WTC11 (cell line): Measurements from ENCODE around the gene TESK2. TPM values are rescaled to one million over a fixed set of nuclear protein-coding genes. Genes with fewer than 3 reads are reported as not detected.

Experiments
- ATAC-seq: fragments of 200-7000 bp; cut with Tn5 transposase; 2 replicates; pipeline ENCODE4 v1.10.0; 2021; ENCODE audit warnings: mild to moderate bottlenecking, moderate library complexity
- CTCF ChIA-PET: fragments of 300-600 bp; sonication (Branson Sonifier 250); formaldehyde crosslinking; loops from one replicate; lab custom pipeline; 2021; ENCODE audit warnings: antibody characterized with exemption; lab: Charles Lee
- POLR2A ChIA-PET: fragments of 350-600 bp; sonication (Branson Sonifier 250); formaldehyde crosslinking; loops from one replicate; lab custom pipeline; 2021; ENCODE audit warnings: antibody characterized with exemption; lab: Charles Lee
- DNase-seq: peaks from one replicate; pipeline ENCODE4 v3.0.0; 2021; ENCODE audit warnings: low spot score
- H3K27ac Mint-ChIP-seq: 2 replicates; pipeline ENCODE4 v1.8.0; 2021; ENCODE audit warnings: mixed read lengths
- H3K27me3 Mint-ChIP-seq: 2 replicates; pipeline ENCODE4 v1.8.0; 2021; ENCODE audit warnings: low read depth, mild to moderate bottlenecking, moderate library complexity, mixed read lengths
- H3K36me3 Mint-ChIP-seq: 2 replicates; pipeline ENCODE4 v1.8.0; 2021; ENCODE audit warnings: mixed read lengths
- H3K4me1 Mint-ChIP-seq: 2 replicates; pipeline ENCODE4 v1.8.0; 2022; ENCODE audit warnings: mixed read lengths
- H3K4me3 Mint-ChIP-seq: 2 replicates; pipeline ENCODE4 v1.8.0; 2021; ENCODE audit warnings: mild to moderate bottlenecking, moderate library complexity, mixed read lengths
- H3K9me3 Mint-ChIP-seq: 2 replicates; pipeline ENCODE4 v1.8.0; 2021; ENCODE audit warnings: mixed read lengths
- CBFB ChIP-seq: sonication (generic); formaldehyde crosslinking; IDR thresholded peaks from 2 replicates; pipeline ENCODE4 v1.8.1; 2022; ENCODE audit warnings: mild to moderate bottlenecking, low read depth, missing genetic modification reagents
- E2F1 ChIP-seq: sonication (generic); formaldehyde crosslinking; IDR thresholded peaks from 2 replicates; pipeline ENCODE4 v1.8.0; 2022; ENCODE audit warnings: mild to moderate bottlenecking, missing genetic modification reagents
- FOXP1 ChIP-seq: sonication (generic); formaldehyde crosslinking; IDR thresholded peaks from 2 replicates; pipeline ENCODE4 v1.8.0; 2022; ENCODE audit warnings: missing genetic modification reagents, mild to moderate bottlenecking, moderate library complexity, borderline replicate concordance
- GRHL2 ChIP-seq: fragments of 250-450 bp; sonication (Bioruptor Pico); IDR thresholded peaks from 2 replicates; pipeline ENCODE4 v1.8.0; 2022; ENCODE audit warnings: mild to moderate bottlenecking, moderate library complexity; ENCODE audit not compliant: insufficient replicate concordance, severe bottlenecking
- JUN ChIP-seq: sonication (generic); formaldehyde crosslinking; IDR thresholded peaks from 2 replicates; pipeline ENCODE4 v1.8.0; 2023; ENCODE audit warnings: mild to moderate bottlenecking, missing genetic modification reagents
- MXD4 ChIP-seq: fragments of 250-450 bp; sonication (Bioruptor Pico); IDR thresholded peaks from 2 replicates; pipeline ENCODE4 v1.8.0; 2021; ENCODE audit warnings: mild to moderate bottlenecking, moderate library complexity, borderline replicate concordance
- NFATC4 ChIP-seq: fragments of 250-450 bp; sonication (Bioruptor Pico); IDR thresholded peaks from 2 replicates; pipeline ENCODE4 v1.9.0; 2021; ENCODE audit warnings: mild to moderate bottlenecking
- NFE2L1 ChIP-seq: sonication (generic); formaldehyde crosslinking; IDR thresholded peaks from 2 replicates; pipeline ENCODE4 v1.8.1; 2023; ENCODE audit warnings: missing genetic modification reagents
- NFYB ChIP-seq: sonication (generic); formaldehyde crosslinking; conservative IDR thresholded peaks from 2 replicates; pipeline ENCODE4 v1.8.0; 2022; ENCODE audit warnings: low read depth, missing genetic modification reagents
- NR1H2 ChIP-seq: sonication (generic); formaldehyde crosslinking; IDR thresholded peaks from 2 replicates; pipeline ENCODE4 v1.9.0; 2021; ENCODE audit warnings: mild to moderate bottlenecking, moderate library complexity, missing genetic modification reagents
- NR3C1 ChIP-seq: sonication (generic); formaldehyde crosslinking; conservative IDR thresholded peaks from 2 replicates; pipeline ENCODE4 v1.8.1; 2023; ENCODE audit warnings: low read depth, mild to moderate bottlenecking, missing genetic modification reagents
- PRRX2 ChIP-seq: fragments of 250-450 bp; sonication (Bioruptor Pico); IDR thresholded peaks from 2 replicates; pipeline ENCODE4 v1.8.0; 2021; ENCODE audit warnings: mild to moderate bottlenecking
- SMAD4 ChIP-seq: sonication (generic); formaldehyde crosslinking; IDR thresholded peaks from 2 replicates; pipeline ENCODE4 v1.8.0; 2022; ENCODE audit warnings: mild to moderate bottlenecking, missing genetic modification reagents
- SP1 ChIP-seq: sonication (generic); formaldehyde crosslinking; conservative IDR thresholded peaks from 2 replicates; pipeline ENCODE4 v1.8.1; 2022; ENCODE audit warnings: missing genetic modification reagents
- TCF7 ChIP-seq: sonication (generic); formaldehyde crosslinking; IDR thresholded peaks from 2 replicates; pipeline ENCODE4 v1.8.0; 2022; ENCODE audit warnings: mild to moderate bottlenecking, low read depth, missing genetic modification reagents, moderate library complexity
- ZBTB21 ChIP-seq: sonication (generic); formaldehyde crosslinking; IDR thresholded peaks from 2 replicates; pipeline ENCODE4 v1.8.1; 2023; ENCODE audit warnings: mild to moderate bottlenecking, missing genetic modification reagents, borderline replicate concordance
- ZNF423 ChIP-seq: fragments of 250-450 bp; sonication (Bioruptor Pico); IDR thresholded peaks from 2 replicates; pipeline ENCODE4 v2.1.2; 2022; ENCODE audit warnings: mild to moderate bottlenecking, moderate library complexity
- ZNF671 ChIP-seq: fragments of 250-450 bp; sonication (Bioruptor Pico); IDR thresholded peaks from 2 replicates; pipeline ENCODE4 v1.8.0; 2021; ENCODE audit warnings: mild to moderate bottlenecking
- total RNA-seq: library from RNA; stranded (reverse); gene quantifications from 3 replicates; pipeline ENCODE4 v1.2.3, GENCODE V29; 2021
- TF ChIP-seq, protein P1 (sequence below): fragments of 200-600 bp; IDR thresholded peaks from 2 replicates; pipeline ENCODE4 v1.8.0; 2022; ENCODE audit warnings: antibody characterized with exemption
- TF ChIP-seq, protein P2 (sequence below): sonication (generic); formaldehyde crosslinking; IDR thresholded peaks from 2 replicates; pipeline ENCODE4 v1.8.1; 2023; ENCODE audit warnings: mild to moderate bottlenecking, missing genetic modification reagents, borderline replicate concordance
- TF ChIP-seq, protein P3 (sequence below): sonication (generic); formaldehyde crosslinking; IDR thresholded peaks from 2 replicates; pipeline ENCODE4 v1.8.1; 2022; ENCODE audit warnings: missing genetic modification reagents, borderline replicate concordance
- TF ChIP-seq, protein P4 (sequence below): fragments of 250-450 bp; sonication (Bioruptor Pico); IDR thresholded peaks from 2 replicates; pipeline ENCODE4 v2.1.2; 2022; ENCODE audit warnings: mild to moderate bottlenecking, moderate library complexity

The TESK2 gene
- total RNA-seq, 1 experiment from 2014 or later, result 13.3 TPM

DNA sequence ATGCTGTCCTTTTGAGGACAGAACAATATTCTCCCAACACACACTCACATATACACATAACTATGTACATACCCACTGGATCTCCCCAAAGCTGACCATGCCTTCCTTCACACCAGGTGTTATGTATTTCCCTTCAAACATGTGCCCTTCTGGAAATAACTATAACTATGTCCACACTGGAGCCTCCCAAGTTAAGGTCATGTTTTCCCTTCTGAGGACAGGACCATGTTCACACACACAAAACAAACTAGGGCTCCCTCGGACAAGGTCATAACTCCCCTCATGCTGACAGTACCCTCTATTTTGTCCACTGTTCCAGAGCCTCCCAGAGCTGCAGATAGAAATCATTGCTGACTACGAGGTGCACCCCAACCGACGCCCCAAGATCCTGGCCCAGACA lies 16.9 kb upstream of the TESK2 start:
- CTCF ChIA-PET, result interaction anchor here (2.1 kb wide), 1 partner anchor 148 kb away, joined by 5 read pairs; no protein-coding TSS in a partner anchor
- no peak for DNase-seq
- POLR2A ChIA-PET, result interaction anchor here (0.8 to 1.1 kb wide), 4 partner anchors 11 to 147 kb away, joined by 3 to 4 read pairs (median 3); partner anchors contain the start of gene PRDX1
- peaks cover 29% of the 10 kb centered on the region for H3K36me3 Mint-ChIP-seq
- peak overlapping the region; percentile 27 for H3K27ac Mint-ChIP-seq
- H3K27me3 Mint-ChIP-seq, result no peaks in the 10 kb centered on the region
- TF ChIP-seq MXD4 (CRISPR knock-in tag), result no peak
- no peak for TF ChIP-seq FOXP1 (CRISPR knock-in tag)
- TF ChIP-seq, protein P1, sequence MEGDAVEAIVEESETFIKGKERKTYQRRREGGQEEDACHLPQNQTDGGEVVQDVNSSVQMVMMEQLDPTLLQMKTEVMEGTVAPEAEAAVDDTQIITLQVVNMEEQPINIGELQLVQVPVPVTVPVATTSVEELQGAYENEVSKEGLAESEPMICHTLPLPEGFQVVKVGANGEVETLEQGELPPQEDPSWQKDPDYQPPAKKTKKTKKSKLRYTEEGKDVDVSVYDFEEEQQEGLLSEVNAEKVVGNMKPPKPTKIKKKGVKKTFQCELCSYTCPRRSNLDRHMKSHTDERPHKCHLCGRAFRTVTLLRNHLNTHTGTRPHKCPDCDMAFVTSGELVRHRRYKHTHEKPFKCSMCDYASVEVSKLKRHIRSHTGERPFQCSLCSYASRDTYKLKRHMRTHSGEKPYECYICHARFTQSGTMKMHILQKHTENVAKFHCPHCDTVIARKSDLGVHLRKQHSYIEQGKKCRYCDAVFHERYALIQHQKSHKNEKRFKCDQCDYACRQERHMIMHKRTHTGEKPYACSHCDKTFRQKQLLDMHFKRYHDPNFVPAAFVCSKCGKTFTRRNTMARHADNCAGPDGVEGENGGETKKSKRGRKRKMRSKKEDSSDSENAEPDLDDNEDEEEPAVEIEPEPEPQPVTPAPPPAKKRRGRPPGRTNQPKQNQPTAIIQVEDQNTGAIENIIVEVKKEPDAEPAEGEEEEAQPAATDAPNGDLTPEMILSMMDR, result no peak
- TF ChIP-seq PRRX2 (CRISPR knock-in tag), result no peak
- no peak for TF ChIP-seq NFYB
- TF ChIP-seq, protein P2, sequence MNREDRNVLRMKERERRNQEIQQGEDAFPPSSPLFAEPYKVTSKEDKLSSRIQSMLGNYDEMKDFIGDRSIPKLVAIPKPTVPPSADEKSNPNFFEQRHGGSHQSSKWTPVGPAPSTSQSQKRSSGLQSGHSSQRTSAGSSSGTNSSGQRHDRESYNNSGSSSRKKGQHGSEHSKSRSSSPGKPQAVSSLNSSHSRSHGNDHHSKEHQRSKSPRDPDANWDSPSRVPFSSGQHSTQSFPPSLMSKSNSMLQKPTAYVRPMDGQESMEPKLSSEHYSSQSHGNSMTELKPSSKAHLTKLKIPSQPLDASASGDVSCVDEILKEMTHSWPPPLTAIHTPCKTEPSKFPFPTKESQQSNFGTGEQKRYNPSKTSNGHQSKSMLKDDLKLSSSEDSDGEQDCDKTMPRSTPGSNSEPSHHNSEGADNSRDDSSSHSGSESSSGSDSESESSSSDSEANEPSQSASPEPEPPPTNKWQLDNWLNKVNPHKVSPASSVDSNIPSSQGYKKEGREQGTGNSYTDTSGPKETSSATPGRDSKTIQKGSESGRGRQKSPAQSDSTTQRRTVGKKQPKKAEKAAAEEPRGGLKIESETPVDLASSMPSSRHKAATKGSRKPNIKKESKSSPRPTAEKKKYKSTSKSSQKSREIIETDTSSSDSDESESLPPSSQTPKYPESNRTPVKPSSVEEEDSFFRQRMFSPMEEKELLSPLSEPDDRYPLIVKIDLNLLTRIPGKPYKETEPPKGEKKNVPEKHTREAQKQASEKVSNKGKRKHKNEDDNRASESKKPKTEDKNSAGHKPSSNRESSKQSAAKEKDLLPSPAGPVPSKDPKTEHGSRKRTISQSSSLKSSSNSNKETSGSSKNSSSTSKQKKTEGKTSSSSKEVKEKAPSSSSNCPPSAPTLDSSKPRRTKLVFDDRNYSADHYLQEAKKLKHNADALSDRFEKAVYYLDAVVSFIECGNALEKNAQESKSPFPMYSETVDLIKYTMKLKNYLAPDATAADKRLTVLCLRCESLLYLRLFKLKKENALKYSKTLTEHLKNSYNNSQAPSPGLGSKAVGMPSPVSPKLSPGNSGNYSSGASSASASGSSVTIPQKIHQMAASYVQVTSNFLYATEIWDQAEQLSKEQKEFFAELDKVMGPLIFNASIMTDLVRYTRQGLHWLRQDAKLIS (CRISPR knock-in tag), result no peak
- no peak for TF ChIP-seq ZBTB21 (CRISPR knock-in tag)
- TF ChIP-seq JUN (CRISPR knock-in tag), result no peak
- TF ChIP-seq CBFB, result no peak
- TF ChIP-seq GRHL2 (CRISPR knock-in tag), result no peak
- TF ChIP-seq NR3C1 (CRISPR knock-in tag), result no peak
- no peak for TF ChIP-seq ZNF423 (CRISPR knock-in tag)
- no peak for TF ChIP-seq NR1H2 (CRISPR knock-in tag)
- TF ChIP-seq, protein P3, sequence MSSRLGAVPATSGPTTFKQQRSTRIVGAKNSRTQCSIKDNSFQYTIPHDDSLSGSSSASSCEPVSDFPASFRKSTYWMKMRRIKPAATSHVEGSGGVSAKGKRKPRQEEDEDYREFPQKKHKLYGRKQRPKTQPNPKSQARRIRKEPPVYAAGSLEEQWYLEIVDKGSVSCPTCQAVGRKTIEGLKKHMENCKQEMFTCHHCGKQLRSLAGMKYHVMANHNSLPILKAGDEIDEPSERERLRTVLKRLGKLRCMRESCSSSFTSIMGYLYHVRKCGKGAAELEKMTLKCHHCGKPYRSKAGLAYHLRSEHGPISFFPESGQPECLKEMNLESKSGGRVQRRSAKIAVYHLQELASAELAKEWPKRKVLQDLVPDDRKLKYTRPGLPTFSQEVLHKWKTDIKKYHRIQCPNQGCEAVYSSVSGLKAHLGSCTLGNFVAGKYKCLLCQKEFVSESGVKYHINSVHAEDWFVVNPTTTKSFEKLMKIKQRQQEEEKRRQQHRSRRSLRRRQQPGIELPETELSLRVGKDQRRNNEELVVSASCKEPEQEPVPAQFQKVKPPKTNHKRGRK (CRISPR knock-in tag), result no peak
- no peak for TF ChIP-seq ZNF671 (CRISPR knock-in tag)
- TF ChIP-seq, protein P4, sequence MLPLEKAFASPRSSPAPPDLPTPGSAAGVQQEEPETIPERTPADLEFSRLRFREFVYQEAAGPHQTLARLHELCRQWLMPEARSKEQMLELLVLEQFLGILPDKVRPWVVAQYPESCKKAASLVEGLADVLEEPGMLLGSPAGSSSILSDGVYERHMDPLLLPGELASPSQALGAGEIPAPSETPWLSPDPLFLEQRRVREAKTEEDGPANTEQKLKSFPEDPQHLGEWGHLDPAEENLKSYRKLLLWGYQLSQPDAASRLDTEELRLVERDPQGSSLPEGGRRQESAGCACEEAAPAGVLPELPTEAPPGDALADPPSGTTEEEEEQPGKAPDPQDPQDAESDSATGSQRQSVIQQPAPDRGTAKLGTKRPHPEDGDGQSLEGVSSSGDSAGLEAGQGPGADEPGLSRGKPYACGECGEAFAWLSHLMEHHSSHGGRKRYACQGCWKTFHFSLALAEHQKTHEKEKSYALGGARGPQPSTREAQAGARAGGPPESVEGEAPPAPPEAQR (CRISPR knock-in tag), result no peak
- H3K4me1 Mint-ChIP-seq, result no peaks in the 10 kb centered on the region
- H3K4me3 Mint-ChIP-seq, result no peak overlapping the region
- no peak for ATAC-seq
- H3K9me3 Mint-ChIP-seq, result no peaks in the 10 kb centered on the region

- Mint-ChIP-seq H3K27ac (no peak overlapping the region), H3K36me3 (peaks cover 23% of the 10 kb centered on the region), H3K4me3 (no peak overlapping the region), H3K27me3 (no peaks in the 10 kb centered on the region), H3K4me1 (no peaks in the 10 kb centered on the region), H3K9me3 (no peaks in the 10 kb centered on the region)
- no peak; the same call in 1 of the 2 replicates for ATAC-seq
- POLR2A ChIA-PET, result interaction anchor here (0.9 to 1.1 kb wide), 3 partner anchors 12 to 146 kb away, joined by 3 to 4 read pairs (median 3); partner anchors contain the start of gene PRDX1
- no peak for DNase-seq
- CTCF ChIA-PET, result interaction anchor here (2.1 kb wide), 1 partner anchor 147 kb away, joined by 5 read pairs; no protein-coding TSS in a partner anchor
- TF ChIP-seq E2F1 (no peak), SP1 (CRISPR knock-in tag) (no peak), SMAD4 (CRISPR knock-in tag) (no peak), NFATC4 (0 out of 2 replicates have a peak, but pooled peaks have one; percentile 6), PRRX2 (CRISPR knock-in tag) (0 out of 2 replicates have a peak, but pooled peaks have one; percentile 5), NFE2L1 (no peak), TCF7 (CRISPR knock-in tag) (no peak)
- TF ChIP-seq, protein P2 (CRISPR knock-in tag), result no peak
Observed at GRCh38 chr1:45507195-45507594, 16.2 kb upstream of the TESK2 start.
